ENCODE results near the gene KIAA1217. TPM values are rescaled to one million over a fixed set of nuclear protein-coding genes. Genes with fewer than 3 reads are reported as not detected.

Gene KIAA1217
- total RNA-seq, 1 experiment from 2014 or later = 76.2 TPM

DNA sequence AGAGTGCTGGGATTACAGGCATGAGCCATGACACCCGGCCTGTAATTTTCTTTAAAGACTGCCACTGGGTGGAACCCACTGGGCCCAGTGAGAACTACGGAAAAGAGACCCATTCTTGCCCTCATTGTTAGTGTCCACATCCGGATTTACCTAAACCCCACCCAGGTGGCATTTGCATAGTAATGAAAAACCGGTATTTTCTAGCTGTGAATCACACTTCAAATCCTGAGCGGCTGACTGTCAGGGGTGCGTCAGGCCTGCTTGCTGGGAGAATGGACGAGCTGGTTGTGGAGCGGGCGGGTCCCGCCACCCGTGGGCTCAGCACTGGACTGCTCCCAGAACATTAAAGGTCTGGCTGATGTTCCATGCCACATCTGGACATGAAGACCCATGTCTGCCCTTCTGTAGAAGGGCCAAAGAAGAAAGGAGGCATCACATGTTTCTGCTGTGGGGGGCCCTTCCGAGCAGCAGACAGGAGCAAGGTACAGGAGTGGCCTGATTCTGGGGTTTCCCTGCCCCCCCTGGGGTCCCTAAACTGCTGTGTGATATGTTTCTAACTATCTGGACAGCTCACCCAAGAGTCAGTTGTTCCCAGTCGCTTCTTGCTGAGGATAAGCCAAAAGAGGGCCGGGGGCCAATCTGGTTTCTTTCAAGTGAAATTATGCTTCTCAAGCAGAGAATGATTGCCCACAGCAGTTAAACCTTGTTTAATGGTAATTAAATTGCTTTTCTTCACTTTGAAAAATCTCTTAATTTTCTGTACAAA lies 46.4 kb downstream of the KIAA1217 start:
- no peaks in the 10 kb centered on the region for H3K9me3 ChIP-seq (ENCODE audit: low read depth, low read length, poor library complexity, severe bottlenecking)
- no peak overlapping the region for H3K27ac ChIP-seq (ENCODE audit: low read depth, low read length, poor library complexity, severe bottlenecking)
- TF ChIP-seq EZH2 (IDR thresholded peaks at IDR 0.05; ENCODE audit: borderline replicate concordance, low read depth, low read length, poor library complexity, severe bottlenecking) (no peak), CTCF (conservative IDR thresholded peaks at IDR 0.05; ENCODE audit: low read depth, low read length) (no peak)
- peak; percentile 5 for DNase-seq (ENCODE audit: low spot score)
- no peaks in the 10 kb centered on the region for H3K27me3 ChIP-seq (replicated peaks; ENCODE audit: insufficient read depth, low read depth, low read length, poor library complexity)
- no peaks in the 10 kb centered on the region for H3K36me3 ChIP-seq (ENCODE audit: insufficient read depth, low read length, poor library complexity, severe bottlenecking)
- no peak overlapping the region for H3K4me3 ChIP-seq (ENCODE audit: low read depth, low read length, poor library complexity, severe bottlenecking)
- peaks cover 12% of the 10 kb centered on the region for H3K4me1 ChIP-seq (ENCODE audit: insufficient read depth, low read length, poor library complexity, severe bottlenecking)
- no TSS peak for BruUV-seq (replicated peaks)
- intact Hi-C loops (cut with micrococcal nuclease; ENCODE audit: unreplicated experiment) = no loop called here
- POLR2A ChIA-PET (ENCODE audit: low non-redundant PET) = no interaction called here
- CTCF ChIA-PET = interaction anchor here (0.6 kb wide), 1 partner anchor 31 kb away, joined by 14 read pairs; no protein-coding TSS in a partner anchor

- no peaks in the 10 kb centered on the region for H3K27me3 ChIP-seq (replicated peaks; ENCODE audit: insufficient read depth, low read depth, low read length, poor library complexity)
- POLR2A ChIA-PET (ENCODE audit: low non-redundant PET) = no interaction called here
- H3K27ac ChIP-seq (ENCODE audit: low read depth, low read length, poor library complexity, severe bottlenecking) = no peak overlapping the region
These were observed 47.0 kb downstream of the KIAA1217 start for GRCh38 chr10:24255881-24256311.

GRCh38 chr10:24256619-24257107 lies 47.7 kb downstream of the KIAA1217 start:
- POLR2A ChIA-PET (ENCODE audit: low non-redundant PET) = no interaction called here
- CTCF ChIA-PET = interaction anchor here (0.6 kb wide), 1 partner anchor 20 kb away, joined by 3 read pairs; no protein-coding TSS in a partner anchor
- Histone ChIP-seq H3K36me3 (ENCODE audit: insufficient read depth, low read length, poor library complexity, severe bottlenecking) (no peaks in the 10 kb centered on the region), H3K4me3 (ENCODE audit: low read depth, low read length, poor library complexity, severe bottlenecking) (no peak overlapping the region), H3K27me3 (replicated peaks; ENCODE audit: insufficient read depth, low read depth, low read length, poor library complexity) (no peaks in the 10 kb centered on the region), H3K27ac (ENCODE audit: low read depth, low read length, poor library complexity, severe bottlenecking) (no peak overlapping the region), H3K9me3 (ENCODE audit: low read depth, low read length, poor library complexity, severe bottlenecking) (no peaks in the 10 kb centered on the region), H3K4me1 (ENCODE audit: insufficient read depth, low read length, poor library complexity, severe bottlenecking) (peaks cover 12% of the 10 kb centered on the region)
- intact Hi-C loops (cut with micrococcal nuclease; ENCODE audit: unreplicated experiment) = no loop called here
- no peak for TF ChIP-seq EZH2 (IDR thresholded peaks at IDR 0.05; ENCODE audit: borderline replicate concordance, low read depth, low read length, poor library complexity, severe bottlenecking)
- TF ChIP-seq CTCF (conservative IDR thresholded peaks at IDR 0.05; ENCODE audit: low read depth, low read length) = no peak
- DNase-seq (ENCODE audit: low spot score) = no peak
- no TSS peak for BruUV-seq (replicated peaks)

More at GRCh38 chr10:24255881-24256311, 47.0 kb downstream of the KIAA1217 start:
- CTCF ChIA-PET = interaction anchor here (0.6 kb wide), 1 partner anchor 32 kb away, joined by 14 read pairs; no protein-coding TSS in a partner anchor
- DNase-seq (ENCODE audit: low spot score) = peak; percentile 34
- no TSS peak for BruUV-seq (replicated peaks)
- intact Hi-C loops (cut with micrococcal nuclease; ENCODE audit: unreplicated experiment) = no loop called here
- Histone ChIP-seq H3K36me3 (ENCODE audit: insufficient read depth, low read length, poor library complexity, severe bottlenecking) (no peaks in the 10 kb centered on the region), H3K4me3 (ENCODE audit: low read depth, low read length, poor library complexity, severe bottlenecking) (no peak overlapping the region), H3K4me1 (ENCODE audit: insufficient read depth, low read length, poor library complexity, severe bottlenecking) (peaks cover 12% of the 10 kb centered on the region), H3K9me3 (ENCODE audit: low read depth, low read length, poor library complexity, severe bottlenecking) (no peaks in the 10 kb centered on the region)
- no peak for TF ChIP-seq EZH2 (IDR thresholded peaks at IDR 0.05; ENCODE audit: borderline replicate concordance, low read depth, low read length, poor library complexity, severe bottlenecking)
- TF ChIP-seq CTCF (conservative IDR thresholded peaks at IDR 0.05; ENCODE audit: low read depth, low read length) = no peak
